SU-DHL-6 (cell line): ENCODE data around the gene CXCL12.

ENCODE experiments used
- CTCF ChIP-seq: fragments of 200-600 bp; sonication (generic); IDR thresholded peaks from one replicate; pipeline ENCODE4 v1.5.1; 2017; ENCODE audit warnings: antibody characterized with exemption, mild to moderate bottlenecking, low read length, moderate library complexity; ENCODE audit not compliant: insufficient read depth, poor library complexity, severe bottlenecking
- EZH2phosphoT487 ChIP-seq: fragments of 200-600 bp; sonication (generic), shearing (Covaris generic); conservative IDR thresholded peaks from 2 replicates; pipeline ENCODE4 v1.6.1; 2018; ENCODE audit warnings: mild to moderate bottlenecking, antibody characterized with exemption, low read length, moderate library complexity, mixed read lengths

GRCh38 chr10:44334621-44335184, 50.2 kb downstream of the CXCL12 start:
- TF ChIP-seq CTCF, result no peak
- TF ChIP-seq EZH2phosphoT487, result no peak
